Right renal cortex interstitium (tissue), 3 donors: ENCODE results near the gene LIN7B. TPM values are rescaled to one million over a fixed set of nuclear protein-coding genes. Genes with fewer than 3 reads are reported as not detected.
"Not testable (repeated sequence)": the region's sequence is repeated elsewhere in the genome, so short reads cannot be mapped to it uniquely, and the experiment has no call there.

Experiments
- DNase-seq, 3 donors: peaks; one replicate each; pipeline ENCODE4 v3.0.0-alpha.2; 2013; ENCODE audit warnings: low read depth in 3 of 3, low spot score in 2 of 3
- polyA plus RNA-seq, 3 donors: library from polyadenylated mRNA; unstranded; fragments of 120-200 nt; gene quantifications; one replicate each; pipeline ENCODE4 v1.2.1, GENCODE V29; 2013; ENCODE audit not compliant: insufficient read length in 3 of 3

LIN7B gene
- polyA plus RNA-seq, 3 donors, result 6.5 to 6.7 (median 6.6) TPM

DNA sequence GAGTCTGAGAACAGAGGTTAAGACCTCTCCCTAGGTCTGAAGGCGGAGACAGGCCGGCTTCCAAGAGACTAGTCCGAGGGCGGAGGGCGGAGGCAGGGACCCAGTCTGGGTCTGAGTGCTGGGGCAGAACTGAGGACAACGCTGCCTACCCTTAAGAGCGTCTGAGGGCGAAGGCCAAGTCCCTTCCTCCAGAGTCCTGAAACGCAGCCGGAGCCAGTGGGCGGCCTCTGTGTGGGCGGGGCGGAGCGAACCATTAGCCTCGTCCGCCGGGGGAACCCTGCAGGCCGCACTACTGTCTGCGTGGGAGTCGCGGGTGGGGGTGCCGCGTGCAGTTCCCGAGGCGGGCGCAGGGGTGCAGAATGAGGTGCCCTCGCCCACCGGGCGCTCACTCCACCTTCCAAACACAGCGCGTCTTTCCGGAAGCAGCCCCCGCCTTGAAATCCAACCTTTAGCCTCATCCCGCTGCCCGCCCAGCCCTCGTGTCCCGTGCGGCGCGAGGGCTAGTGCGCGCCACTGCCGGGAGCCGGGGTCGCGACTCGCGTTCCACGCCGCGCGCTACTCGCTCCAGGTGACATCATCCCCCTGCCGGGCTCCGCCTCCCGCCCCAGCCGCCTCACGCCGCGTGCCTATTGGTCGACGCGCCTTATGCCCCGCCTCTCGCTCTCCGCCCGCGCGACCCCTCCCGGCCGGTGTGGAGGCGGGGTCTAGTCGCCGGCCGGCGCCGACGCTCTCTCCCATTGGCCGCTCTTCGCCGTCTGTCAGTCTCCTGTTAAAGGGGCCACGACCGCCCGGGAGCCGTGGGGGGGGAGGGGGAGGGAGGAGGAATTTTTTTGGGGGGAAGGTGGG, 4.6 kb downstream of the LIN7B start, which contains the start of gene C19orf73:
C19orf73 (minus strand) TSS at position 579 of the 846 bp plus-strand sequence; CDS start at position 458, 121 bp downstream.
- peak in 2 of 3 donors; percentile 84 for DNase-seq

DNA sequence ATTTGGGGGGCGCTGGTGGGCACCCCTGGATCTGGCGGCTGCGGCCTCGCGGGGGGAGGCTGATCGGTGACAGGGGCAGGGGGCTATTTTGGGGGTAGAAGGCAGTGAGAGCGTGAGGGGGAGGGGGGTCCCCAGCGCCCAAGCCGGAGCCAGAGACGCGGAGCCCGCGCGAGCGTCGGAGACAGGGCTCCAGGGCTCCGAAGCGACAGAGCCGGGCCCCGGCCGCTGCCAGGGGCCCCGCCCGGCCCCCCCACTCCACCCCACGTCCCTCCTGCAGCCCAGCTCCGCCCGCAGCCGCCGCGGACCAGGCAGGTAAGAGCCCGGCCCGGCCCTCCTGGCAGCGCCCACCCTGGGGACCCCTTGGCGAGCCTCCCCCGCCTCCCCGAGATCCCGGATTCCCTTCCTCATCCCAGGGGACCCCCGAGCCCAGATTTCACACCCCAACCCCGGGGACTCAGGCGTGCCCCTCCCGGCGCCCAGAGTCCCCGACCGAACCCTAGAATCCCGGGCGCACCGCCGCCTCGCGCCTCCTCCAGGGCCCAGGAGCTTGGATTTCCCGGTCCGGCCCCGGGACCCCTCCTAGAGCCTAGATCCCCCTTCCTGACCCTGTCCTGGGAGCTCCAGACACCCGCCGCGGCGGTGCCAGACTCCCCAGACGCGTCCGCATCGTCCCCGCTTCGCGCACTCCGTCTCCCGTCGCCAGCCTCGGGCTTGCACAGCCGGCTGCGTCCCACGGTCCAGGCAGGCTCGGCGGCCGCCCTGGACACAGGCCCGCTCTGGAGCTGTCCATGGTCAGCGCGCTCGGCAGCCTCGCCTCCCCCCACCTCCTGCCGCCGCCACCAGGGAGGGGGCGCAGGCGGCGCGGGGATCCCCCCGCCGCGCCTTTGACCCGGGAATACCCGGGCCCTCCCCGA, 5.5 kb downstream of the LIN7B start, which contains the start of gene PPFIA3:
PPFIA3 (plus strand) TSS at position 134 of the 914 bp plus-strand sequence. CDS start 8,330 bp downstream, outside the sequence.
- DNase-seq, result no peak

GRCh38 chr19:49120325-49120683, 6.1 kb downstream of the LIN7B start:
- DNase-seq, result no peak

GRCh38 chr19:49120868-49121267, 6.7 kb downstream of the LIN7B start:
- no peak for DNase-seq

DNA sequence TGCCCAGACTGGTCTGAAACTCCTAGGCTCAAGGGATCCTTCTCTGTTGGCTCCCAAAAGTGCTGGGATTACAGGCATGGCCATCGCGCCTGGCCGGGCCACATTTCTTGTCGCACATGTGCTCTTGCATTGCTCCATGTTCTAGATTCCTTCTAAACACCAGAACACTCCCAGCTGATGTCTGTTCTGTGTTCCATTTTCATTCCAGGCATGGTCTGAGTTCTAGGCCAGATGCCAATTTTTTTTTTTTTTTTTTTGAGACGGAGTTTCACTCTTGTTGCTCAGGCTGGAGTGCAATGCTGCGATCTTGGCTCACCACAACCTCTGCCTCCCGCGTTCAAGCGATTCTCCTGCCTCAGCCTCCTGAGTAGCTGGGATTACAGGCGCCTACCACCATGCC, 7.7 kb downstream of the LIN7B start:
- DNase-seq, result not testable (repeated sequence)

DNA sequence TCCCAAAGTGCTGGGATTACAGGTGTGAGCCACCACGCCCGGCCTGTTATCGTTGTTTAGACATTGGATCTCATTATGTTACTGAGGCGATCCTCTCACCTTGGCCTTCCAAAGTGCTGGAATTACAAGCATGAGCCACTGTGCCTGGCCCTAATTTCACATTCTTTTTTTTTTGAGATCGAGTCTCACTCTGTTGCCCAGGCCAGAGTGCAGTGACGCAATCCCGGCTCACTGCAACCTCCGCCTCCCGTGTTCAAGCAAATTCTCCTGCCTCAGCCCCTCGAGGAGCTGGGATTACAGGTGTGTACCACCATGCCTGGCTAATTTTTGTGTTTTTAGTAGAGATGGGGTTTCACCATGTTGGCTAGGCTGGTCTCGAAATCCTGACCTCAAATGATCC, 9.1 kb downstream of the LIN7B start:
- DNase-seq, result not testable (repeated sequence)

GRCh38 chr19:49125025-49125731, 11.0 kb downstream of the LIN7B start:
- no peak for DNase-seq

DNA sequence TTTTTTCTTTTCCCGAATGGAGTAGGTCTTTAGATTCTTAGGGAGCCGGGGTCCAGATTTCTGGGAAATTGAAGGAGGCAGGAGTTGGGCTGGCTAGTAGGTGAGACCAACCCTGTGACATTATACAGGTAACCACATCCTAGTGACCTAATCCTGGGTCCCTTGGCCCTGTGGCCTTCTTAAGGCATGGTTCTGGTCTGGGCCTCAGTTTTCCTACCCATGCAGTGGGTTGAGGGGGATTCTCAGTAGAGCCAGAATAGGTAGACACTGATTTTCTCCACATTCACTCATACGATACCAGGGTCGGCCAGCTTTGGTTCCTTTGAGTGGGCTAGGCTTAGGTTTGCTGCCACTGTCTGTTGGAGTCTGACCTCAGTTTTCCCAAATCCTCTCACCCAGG, 12.4 kb downstream of the LIN7B start:
- no peak for DNase-seq

- DNase-seq, result not testable (repeated sequence)
Measured at GRCh38 chr19:49127225-49127624, 13.1 kb downstream of the LIN7B start.

DNA sequence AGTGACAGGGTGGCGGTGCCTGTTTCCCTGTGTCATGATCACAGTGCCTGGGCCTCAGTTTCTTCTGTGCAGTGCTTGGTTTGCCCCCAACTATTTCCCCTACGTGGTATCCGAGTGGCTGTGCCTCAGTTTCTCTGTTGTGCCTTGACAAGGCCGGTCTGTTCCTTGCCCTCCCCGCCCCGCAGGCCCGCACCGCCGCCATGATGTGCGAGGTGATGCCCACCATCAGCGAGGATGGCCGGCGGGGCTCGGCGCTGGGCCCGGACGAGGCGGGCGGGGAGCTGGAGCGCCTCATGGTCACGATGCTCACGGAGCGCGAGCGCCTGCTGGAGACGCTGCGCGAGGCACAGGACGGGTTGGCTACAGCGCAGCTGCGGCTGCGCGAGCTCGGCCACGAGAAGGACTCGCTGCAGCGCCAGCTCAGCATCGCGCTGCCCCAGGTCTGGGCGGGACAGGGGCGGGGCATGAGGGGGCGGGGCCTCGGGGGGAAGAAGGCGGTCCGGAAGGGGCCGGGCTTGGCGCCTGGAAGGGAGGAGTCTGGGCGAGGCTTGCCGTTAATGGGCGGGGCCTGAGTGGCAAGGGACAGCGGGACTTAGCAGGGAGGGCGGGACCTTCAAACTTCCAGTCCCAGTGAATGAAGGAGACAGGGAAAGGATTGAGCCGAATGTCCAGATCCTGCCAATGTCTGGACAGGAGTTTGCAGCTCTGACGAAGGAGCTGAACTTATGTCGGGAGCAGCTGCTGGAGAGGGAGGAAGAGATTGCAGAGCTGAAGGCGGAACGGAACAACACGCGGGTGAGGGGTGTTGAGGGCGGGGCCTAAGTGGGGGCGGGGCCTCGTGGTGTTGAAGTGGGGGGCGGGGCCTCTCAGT, 13.7 kb downstream of the LIN7B start:
- peak in 1 of 3 donors; percentile 92 for DNase-seq

DNA sequence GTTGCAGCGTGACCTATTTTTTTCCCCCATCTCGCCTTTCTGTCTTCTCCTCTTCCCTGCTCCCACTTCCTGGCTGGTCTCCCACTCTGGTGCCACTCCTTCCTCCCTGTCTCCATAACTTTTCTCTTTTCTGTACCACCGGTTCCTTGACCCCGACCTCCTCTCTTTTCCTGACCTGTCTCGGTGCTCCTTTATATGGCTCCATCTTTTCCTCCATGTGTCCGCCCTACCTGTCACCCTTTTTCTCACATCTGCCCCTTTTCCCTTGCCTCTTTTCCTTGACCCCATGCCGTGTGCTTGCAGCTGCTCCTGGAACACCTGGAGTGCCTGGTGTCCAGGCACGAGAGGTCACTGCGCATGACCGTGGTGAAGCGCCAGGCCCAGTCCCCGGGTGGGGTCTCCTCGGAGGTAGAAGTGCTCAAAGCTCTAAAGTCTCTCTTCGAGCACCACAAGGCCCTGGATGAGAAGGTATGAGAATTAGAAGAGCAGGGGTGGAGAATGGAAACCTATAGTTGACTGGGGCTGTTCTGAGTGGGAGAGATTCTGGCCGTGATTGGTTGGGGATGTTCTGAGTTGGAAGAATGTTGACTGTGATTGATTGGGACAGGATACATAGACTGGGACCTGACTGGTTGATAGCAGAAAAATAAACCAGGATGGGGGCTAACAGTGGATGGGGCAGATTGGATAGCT, 14.5 kb downstream of the LIN7B start:
- DNase-seq, result no peak

GRCh38 chr19:49129238-49129583, 15.0 kb downstream of the LIN7B start:
- no peak for DNase-seq

DNA sequence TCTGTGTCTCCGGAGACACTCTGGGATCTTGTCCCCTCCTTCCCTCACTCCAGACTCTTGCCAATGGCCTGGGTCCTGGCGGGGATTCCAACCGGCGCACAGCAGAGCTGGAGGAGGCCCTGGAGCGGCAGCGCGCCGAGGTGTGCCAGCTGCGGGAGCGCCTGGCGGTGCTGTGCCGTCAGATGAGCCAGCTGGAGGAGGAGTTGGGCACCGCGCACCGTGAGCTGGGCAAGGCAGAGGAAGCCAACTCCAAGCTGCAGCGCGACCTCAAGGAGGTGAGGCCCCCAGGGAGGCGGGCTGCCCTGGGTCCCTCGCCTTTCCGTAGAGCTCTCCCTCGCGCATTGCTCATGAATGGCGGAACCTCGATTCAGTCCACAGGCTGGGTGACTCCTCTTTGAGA, 16.2 kb downstream of the LIN7B start:
- no peak for DNase-seq

- DNase-seq, result no peak
Measured at GRCh38 chr19:49132974-49133609, 18.9 kb downstream of the LIN7B start.

DNA sequence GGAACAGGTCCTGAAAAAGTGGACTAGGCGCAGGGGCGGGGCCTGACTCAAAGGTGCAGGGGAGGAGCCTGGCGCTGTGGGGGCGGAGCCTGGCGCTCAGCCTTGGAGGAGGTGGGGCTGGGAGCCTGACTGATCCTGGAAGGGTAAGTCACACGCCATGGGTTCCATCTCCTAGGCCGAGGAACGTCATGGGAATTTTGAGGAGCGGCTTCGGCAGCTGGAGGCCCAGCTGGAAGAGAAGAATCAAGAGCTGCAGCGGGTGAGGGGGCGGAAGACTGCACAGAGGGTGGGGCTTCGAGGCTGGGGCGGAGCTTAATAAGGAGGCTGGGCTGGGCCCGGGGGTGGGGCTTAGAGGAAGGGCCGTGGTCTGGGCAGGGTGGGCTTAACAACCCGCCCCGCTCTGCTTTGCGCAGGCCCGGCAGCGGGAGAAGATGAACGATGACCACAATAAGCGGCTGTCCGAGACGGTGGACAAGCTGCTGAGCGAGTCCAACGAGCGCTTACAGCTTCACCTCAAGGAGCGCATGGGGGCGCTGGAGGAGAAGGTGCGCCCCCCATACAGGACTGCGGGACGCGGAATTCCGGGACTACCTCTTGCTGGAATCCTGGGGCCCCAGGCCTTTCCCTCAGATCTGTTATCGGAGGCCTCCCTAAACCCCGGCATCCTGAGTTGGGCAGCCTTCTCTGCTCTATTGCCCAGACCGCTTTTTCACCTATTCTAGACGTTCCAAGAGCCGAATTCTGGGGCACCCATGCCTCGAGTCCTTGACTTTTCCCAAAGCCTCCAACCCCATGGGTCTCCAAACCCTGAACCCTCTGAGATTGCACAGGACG, 19.7 kb downstream of the LIN7B start:
- no peak for DNase-seq

- DNase-seq, result no peak
Measured at GRCh38 chr19:49135686-49136085, 21.5 kb downstream of the LIN7B start.

- no peak for DNase-seq
Measured at GRCh38 chr19:49136771-49137171, 22.6 kb downstream of the LIN7B start.

DNA sequence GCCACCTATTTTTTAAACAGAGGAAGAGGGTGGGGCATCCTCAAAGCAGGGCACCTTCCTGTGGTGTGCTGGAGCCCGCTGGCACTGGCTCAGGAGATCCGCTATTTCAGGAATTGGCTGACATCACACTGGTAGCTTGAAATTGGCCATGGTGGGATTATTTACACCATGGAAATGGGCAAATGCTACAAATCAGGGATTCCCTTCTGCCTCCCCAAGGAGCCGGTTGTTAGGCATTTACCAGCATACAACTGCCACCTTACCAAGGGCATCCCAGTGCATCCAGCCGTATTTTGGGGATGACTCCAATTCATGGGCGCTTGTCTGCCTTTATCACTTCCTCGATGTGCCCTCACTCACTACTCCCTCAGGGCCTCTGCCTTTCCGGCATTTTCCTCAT, 26.8 kb downstream of the LIN7B start:
- no peak for DNase-seq
